Measurements from ENCODE around the gene IDH2.

Gene IDH2

GRCh38 chr15:90138071-90138833, 36.0 kb upstream of the IDH2 start:
- H3K4me1 ChIP-seq (ENCODE audit: control insufficient read depth, low read length), result peaks cover 4% of the 10 kb centered on the region; the same call in 1 of the 2 replicates
- no peak overlapping the region for H3K27ac ChIP-seq (ENCODE audit: low read depth, low read length)
- H3K4me3 ChIP-seq (ENCODE audit: low read length), result no peak overlapping the region

GRCh38 chr15:90132437-90132836, 30.2 kb upstream of the IDH2 start:
- no peaks in the 10 kb centered on the region for H3K9me2 ChIP-seq (replicated peaks; ENCODE audit: control insufficient read depth, low read length)
- no peaks in the 10 kb centered on the region for H3K79me2 ChIP-seq (ENCODE audit: control insufficient read depth, low read length)
- H3K27ac ChIP-seq (ENCODE audit: low read depth, low read length), result no peak overlapping the region
- no peaks in the 10 kb centered on the region for H4K20me1 ChIP-seq (ENCODE audit: control insufficient read depth, insufficient read depth, low read depth, low read length)
- H3K4me2 ChIP-seq (ENCODE audit: low read length), result no peak overlapping the region
- no peaks in the 10 kb centered on the region for H3F3A ChIP-seq (ENCODE audit: control insufficient read depth, insufficient read depth)
- no peak overlapping the region for H3K4me3 ChIP-seq (ENCODE audit: low read length)
- peaks cover 13% of the 10 kb centered on the region for H3K4me1 ChIP-seq (ENCODE audit: control insufficient read depth, low read length)
- H3K27me3 ChIP-seq (ENCODE audit: control insufficient read depth, low read length), result no peaks in the 10 kb centered on the region
- H3K36me3 ChIP-seq (ENCODE audit: control insufficient read depth, low read length), result no peaks in the 10 kb centered on the region
- TF ChIP-seq CTCF (IDR thresholded peaks at IDR 0.05; ENCODE audit: low read depth, low read length, poor library complexity, severe bottlenecking), result no peak
- no peak for TF ChIP-seq EZH2phosphoT487 (IDR thresholded peaks at IDR 0.05; ENCODE audit: borderline replicate concordance, low read length)
- H3K9me3 ChIP-seq (ENCODE audit: control insufficient read depth, insufficient read depth, low read length), result no peaks in the 10 kb centered on the region

More at GRCh38 chr15:90138071-90138833, 36.0 kb upstream of the IDH2 start:
- peaks cover 10% of the 10 kb centered on the region for H3K27me3 ChIP-seq (ENCODE audit: control insufficient read depth, low read length)
- no peaks in the 10 kb centered on the region for H3K36me3 ChIP-seq (ENCODE audit: control insufficient read depth, low read length)
- no peaks in the 10 kb centered on the region for H3K79me2 ChIP-seq (ENCODE audit: control insufficient read depth, low read length)
- TF ChIP-seq EZH2phosphoT487 (IDR thresholded peaks at IDR 0.05; ENCODE audit: borderline replicate concordance, low read length) (no peak), CTCF (IDR thresholded peaks at IDR 0.05; ENCODE audit: low read depth, low read length, poor library complexity, severe bottlenecking) (no peak)
- H3K9me2 ChIP-seq (replicated peaks; ENCODE audit: control insufficient read depth, low read length), result no peaks in the 10 kb centered on the region
- H3K9me3 ChIP-seq (ENCODE audit: control insufficient read depth, insufficient read depth, low read length), result no peaks in the 10 kb centered on the region
- no peak overlapping the region for H3K4me2 ChIP-seq (ENCODE audit: low read length)
- no peaks in the 10 kb centered on the region for H4K20me1 ChIP-seq (ENCODE audit: control insufficient read depth, insufficient read depth, low read depth, low read length)
- no peaks in the 10 kb centered on the region for H3F3A ChIP-seq (ENCODE audit: control insufficient read depth, insufficient read depth)

GRCh38 chr15:90131848-90132247, 29.6 kb upstream of the IDH2 start:
- no peaks in the 10 kb centered on the region for H3K27me3 ChIP-seq (ENCODE audit: control insufficient read depth, low read length)
- no peaks in the 10 kb centered on the region for H4K20me1 ChIP-seq (ENCODE audit: control insufficient read depth, insufficient read depth, low read depth, low read length)
- no peaks in the 10 kb centered on the region for H3K9me2 ChIP-seq (replicated peaks; ENCODE audit: control insufficient read depth, low read length)
- no peaks in the 10 kb centered on the region for H3F3A ChIP-seq (ENCODE audit: control insufficient read depth, insufficient read depth)
- H3K27ac ChIP-seq (ENCODE audit: low read depth, low read length), result no peak overlapping the region
- H3K9me3 ChIP-seq (ENCODE audit: control insufficient read depth, insufficient read depth, low read length), result no peaks in the 10 kb centered on the region
- H3K36me3 ChIP-seq (ENCODE audit: control insufficient read depth, low read length), result no peaks in the 10 kb centered on the region
- H3K4me1 ChIP-seq (ENCODE audit: control insufficient read depth, low read length), result peaks cover 13% of the 10 kb centered on the region
- no peaks in the 10 kb centered on the region for H3K79me2 ChIP-seq (ENCODE audit: control insufficient read depth, low read length)
- TF ChIP-seq EZH2phosphoT487 (IDR thresholded peaks at IDR 0.05; ENCODE audit: borderline replicate concordance, low read length), result no peak
- TF ChIP-seq CTCF (IDR thresholded peaks at IDR 0.05; ENCODE audit: low read depth, low read length, poor library complexity, severe bottlenecking), result no peak
- H3K4me3 ChIP-seq (ENCODE audit: low read length), result no peak overlapping the region
- no peak overlapping the region for H3K4me2 ChIP-seq (ENCODE audit: low read length)
